ENCODE data around the gene USH1G. TPM values are rescaled to one million over a fixed set of nuclear protein-coding genes. Genes with fewer than 3 reads are reported as not detected.
"Not testable (repeated sequence)": the region's sequence is repeated elsewhere in the genome, so short reads cannot be mapped to it uniquely, and the experiment has no call there.

USH1G gene
- total RNA-seq (0.09 TPM), polyA plus RNA-seq (0.14 TPM)
- long read RNA-seq, donor 1, result 0 reads
- long read RNA-seq, donor 2, result 0 reads
- long read RNA-seq, donor 3, result 0 reads
- long read RNA-seq, donor 4, result 0 reads
- long read RNA-seq, donor 5, result 0 reads
- long read RNA-seq, donor 6, result 0 reads
- long read RNA-seq, donor 7, result 0 reads
- long read RNA-seq, donor 8, partial matches to known transcripts, result 0 of 1 reads
- long read RNA-seq, donor 8, other reads (novel, unspliced or antisense), result 0 of 1 reads
- long read RNA-seq, donor 9, result 0 reads
- long read RNA-seq, donor 10, result 0 reads

- DNase-seq (ENCODE audit: low read depth in 6 of 9, low spot score in 9 of 9), result no peak
- 7% methylated on average over 57 of the region's 57 CpGs for WGBS
- Histone ChIP-seq H3K36me3 (ENCODE audit: control insufficient read depth in 2 of 2, insufficient read depth in 2 of 2, low read length in 1 of 2) (no peaks in the 10 kb centered on the region), H3K4me1 (ENCODE audit: control insufficient read depth in 2 of 2, insufficient read depth in 2 of 2, low read length in 2 of 2) (peaks cover 0 to 9% of the 10 kb centered on the region in 2 donors), H3K27me3 (ENCODE audit: control insufficient read depth in 2 of 2, insufficient read depth in 1 of 2, low read length in 1 of 2) (peaks cover 47 to 91% of the 10 kb centered on the region in 2 donors), H3K9me3 (ENCODE audit: control insufficient read depth in 2 of 2, insufficient read depth in 1 of 2, low read length in 1 of 2) (peaks cover 0 to 2% of the 10 kb centered on the region in 2 donors), H3K4me3 (ENCODE audit: low read length in 2 of 2) (peak within 1 kb of the TSS in 1 of 2 donors; percentile 24), H3K27ac (ENCODE audit: low read depth in 1 of 2, low read length in 1 of 2) (no peak within 1 kb of the TSS)
These were observed at the start of gene USH1G for GRCh38 chr17:74922694-74923537. Gene USH1G, minus strand, starts transcription at chr17:74923255. Its CDS starts 182 bp downstream, at chr17:74923073.

GRCh38 chr17:74972107-74972972 lies 49.3 kb upstream of the USH1G start, which contains the start of gene HID1:
Gene HID1, minus strand, starts transcription at chr17:74972759. Its CDS starts 103 bp downstream, at chr17:74972656.
- Histone ChIP-seq H3K4me3 (ENCODE audit: low read length in 2 of 2) (peak within 1 kb of the TSS; percentile 46 to 56), H3K27ac (ENCODE audit: low read depth in 1 of 2, low read length in 1 of 2) (peak within 1 kb of the TSS in 1 of 2 donors; percentile 32), H3K36me3 (ENCODE audit: control insufficient read depth in 2 of 2, insufficient read depth in 2 of 2, low read length in 1 of 2) (no peaks in the 10 kb centered on the region), H3K4me1 (ENCODE audit: control insufficient read depth in 2 of 2, insufficient read depth in 2 of 2, low read length in 2 of 2) (peaks cover 6 to 16% of the 10 kb centered on the region in 2 donors), H3K9me3 (ENCODE audit: control insufficient read depth in 2 of 2, insufficient read depth in 1 of 2, low read length in 1 of 2) (no peaks in the 10 kb centered on the region), H3K27me3 (ENCODE audit: control insufficient read depth in 2 of 2, insufficient read depth in 1 of 2, low read length in 1 of 2) (peaks cover 2 to 53% of the 10 kb centered on the region in 2 donors)
- 4% methylated on average over 95 of the region's 95 CpGs for WGBS
- peak in 7 of 9 donors; percentile 56 to 90 (median 78) for DNase-seq (ENCODE audit: low read depth in 6 of 9, low spot score in 9 of 9)

GRCh38 chr17:74971842-74972106 lies 48.7 kb upstream of the USH1G start:
- WGBS, result 59% methylated on average over 9 of the region's 9 CpGs
- Histone ChIP-seq H3K4me1 (ENCODE audit: control insufficient read depth in 2 of 2, insufficient read depth in 2 of 2, low read length in 2 of 2) (peaks cover 6 to 16% of the 10 kb centered on the region in 2 donors), H3K36me3 (ENCODE audit: control insufficient read depth in 2 of 2, insufficient read depth in 2 of 2, low read length in 1 of 2) (no peaks in the 10 kb centered on the region), H3K27ac (ENCODE audit: low read depth in 1 of 2, low read length in 1 of 2) (no peak overlapping the region), H3K9me3 (ENCODE audit: control insufficient read depth in 2 of 2, insufficient read depth in 1 of 2, low read length in 1 of 2) (no peaks in the 10 kb centered on the region), H3K4me3 (ENCODE audit: low read length in 2 of 2) (peak overlapping the region; percentile 46 to 56), H3K27me3 (ENCODE audit: control insufficient read depth in 2 of 2, insufficient read depth in 1 of 2, low read length in 1 of 2) (peaks cover 2 to 53% of the 10 kb centered on the region in 2 donors)
- DNase-seq (ENCODE audit: low read depth in 6 of 9, low spot score in 9 of 9), result no peak

GRCh38 chr17:74971069-74971841 lies 48.2 kb upstream of the USH1G start:
- Histone ChIP-seq H3K4me3 (ENCODE audit: low read length in 2 of 2) (no peak overlapping the region), H3K9me3 (ENCODE audit: control insufficient read depth in 2 of 2, insufficient read depth in 1 of 2, low read length in 1 of 2) (no peaks in the 10 kb centered on the region), H3K4me1 (ENCODE audit: control insufficient read depth in 2 of 2, insufficient read depth in 2 of 2, low read length in 2 of 2) (peaks cover 6 to 16% of the 10 kb centered on the region in 2 donors), H3K27me3 (ENCODE audit: control insufficient read depth in 2 of 2, insufficient read depth in 1 of 2, low read length in 1 of 2) (peaks cover 2 to 52% of the 10 kb centered on the region in 2 donors), H3K36me3 (ENCODE audit: control insufficient read depth in 2 of 2, insufficient read depth in 2 of 2, low read length in 1 of 2) (no peaks in the 10 kb centered on the region), H3K27ac (ENCODE audit: low read depth in 1 of 2, low read length in 1 of 2) (no peak overlapping the region)
- 97% methylated on average over 8 of the region's 8 CpGs for WGBS
- DNase-seq (ENCODE audit: low read depth in 6 of 9, low spot score in 9 of 9), result no peak

- no peaks in the 10 kb centered on the region for H3K36me3 ChIP-seq (ENCODE audit: control insufficient read depth in 2 of 2, insufficient read depth in 2 of 2, low read length in 1 of 2)
- no peak overlapping the region for H3K4me3 ChIP-seq (ENCODE audit: low read length in 2 of 2)
- H3K27ac ChIP-seq (ENCODE audit: low read depth in 1 of 2, low read length in 1 of 2), result no peak overlapping the region
- H3K27me3 ChIP-seq (ENCODE audit: control insufficient read depth in 2 of 2, insufficient read depth in 1 of 2, low read length in 1 of 2), result peaks cover 2 to 47% of the 10 kb centered on the region in 2 donors
- H3K4me1 ChIP-seq (ENCODE audit: control insufficient read depth in 2 of 2, insufficient read depth in 2 of 2, low read length in 2 of 2), result peaks cover 6 to 16% of the 10 kb centered on the region in 2 donors
- no peak for DNase-seq (ENCODE audit: low read depth in 6 of 9, low spot score in 9 of 9)
- 95% methylated on average over 3 of the region's 3 CpGs for WGBS
- no peaks in the 10 kb centered on the region for H3K9me3 ChIP-seq (ENCODE audit: control insufficient read depth in 2 of 2, insufficient read depth in 1 of 2, low read length in 1 of 2)
These were observed 47.3 kb upstream of the USH1G start for GRCh38 chr17:74970395-74970794.

- H3K27me3 ChIP-seq (ENCODE audit: control insufficient read depth in 2 of 2, insufficient read depth in 1 of 2, low read length in 1 of 2), result peaks cover 0 to 40% of the 10 kb centered on the region in 2 donors
- DNase-seq (ENCODE audit: low read depth in 6 of 9, low spot score in 9 of 9); H3K27ac ChIP-seq (ENCODE audit: low read depth in 1 of 2, low read length in 1 of 2); H3K9me3 ChIP-seq (ENCODE audit: control insufficient read depth in 2 of 2, insufficient read depth in 1 of 2, low read length in 1 of 2); H3K36me3 ChIP-seq (ENCODE audit: control insufficient read depth in 2 of 2, insufficient read depth in 2 of 2, low read length in 1 of 2); H3K4me3 ChIP-seq (ENCODE audit: low read length in 2 of 2): not testable (repeated sequence)
- WGBS, result 96% methylated on average over 5 of the region's 5 CpGs
- H3K4me1 ChIP-seq (ENCODE audit: control insufficient read depth in 2 of 2, insufficient read depth in 2 of 2, low read length in 2 of 2), result peaks cover 6 to 16% of the 10 kb centered on the region in 2 donors
These were observed 46.4 kb upstream of the USH1G start for GRCh38 chr17:74969501-74969900.

- H3K27me3 ChIP-seq (ENCODE audit: control insufficient read depth in 2 of 2, insufficient read depth in 1 of 2, low read length in 1 of 2), result peaks cover 0 to 29% of the 10 kb centered on the region in 2 donors
- 95% methylated on average over 5 of the region's 5 CpGs for WGBS
- no peaks in the 10 kb centered on the region for H3K9me3 ChIP-seq (ENCODE audit: control insufficient read depth in 2 of 2, insufficient read depth in 1 of 2, low read length in 1 of 2)
- peaks cover 6 to 16% of the 10 kb centered on the region in 2 donors for H3K4me1 ChIP-seq (ENCODE audit: control insufficient read depth in 2 of 2, insufficient read depth in 2 of 2, low read length in 2 of 2)
- no peak overlapping the region for H3K27ac ChIP-seq (ENCODE audit: low read depth in 1 of 2, low read length in 1 of 2)
- H3K4me3 ChIP-seq (ENCODE audit: low read length in 2 of 2), result no peak overlapping the region
- H3K36me3 ChIP-seq (ENCODE audit: control insufficient read depth in 2 of 2, insufficient read depth in 2 of 2, low read length in 1 of 2), result no peaks in the 10 kb centered on the region
- DNase-seq (ENCODE audit: low read depth in 6 of 9, low spot score in 9 of 9), result no peak
These were observed 45.3 kb upstream of the USH1G start for GRCh38 chr17:74968361-74968780.

- Histone ChIP-seq H3K27me3 (ENCODE audit: control insufficient read depth in 2 of 2, insufficient read depth in 1 of 2, low read length in 1 of 2) (peaks cover 0 to 8% of the 10 kb centered on the region in 2 donors), H3K36me3 (ENCODE audit: control insufficient read depth in 2 of 2, insufficient read depth in 2 of 2, low read length in 1 of 2) (no peaks in the 10 kb centered on the region), H3K4me1 (ENCODE audit: control insufficient read depth in 2 of 2, insufficient read depth in 2 of 2, low read length in 2 of 2) (peaks cover 0 to 2% of the 10 kb centered on the region in 2 donors), H3K27ac (ENCODE audit: low read depth in 1 of 2, low read length in 1 of 2) (no peak overlapping the region), H3K4me3 (ENCODE audit: low read length in 2 of 2) (no peak overlapping the region), H3K9me3 (ENCODE audit: control insufficient read depth in 2 of 2, insufficient read depth in 1 of 2, low read length in 1 of 2) (no peaks in the 10 kb centered on the region)
- 88% methylated on average over 14 of the region's 14 CpGs for WGBS
- no peak for DNase-seq (ENCODE audit: low read depth in 6 of 9, low spot score in 9 of 9)
These were observed 42.0 kb upstream of the USH1G start for GRCh38 chr17:74964988-74965622.

Data from thymus (tissue), 14 donors.